ENCODE results near the gene RPP25.

The RPP25 gene

DNA sequence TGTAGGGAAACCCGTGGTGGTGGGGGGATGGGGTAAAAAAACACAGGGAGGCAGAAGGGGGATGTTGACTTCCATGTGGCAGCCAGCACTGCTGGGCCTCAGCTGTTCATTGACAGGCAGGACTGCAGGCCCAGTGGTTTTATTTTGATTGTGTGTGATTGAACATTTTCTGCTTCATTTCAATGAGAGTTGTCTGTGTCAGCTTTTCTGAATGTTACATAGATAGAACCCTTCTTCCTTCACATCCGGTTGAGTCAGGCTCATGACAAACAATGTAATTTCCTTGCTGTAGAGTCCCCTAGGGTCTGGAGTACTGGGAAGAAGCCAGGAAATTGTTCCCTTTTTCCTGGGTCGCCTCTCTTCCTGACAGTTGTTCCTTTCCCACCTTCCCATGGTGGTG is 8.2 kb upstream of the RPP25 start:
- Histone ChIP-seq H3K4me1 (ENCODE audit: control insufficient read depth, insufficient read depth, low read length) (no peaks in the 10 kb centered on the region), H3K27ac (ENCODE audit: extremely low read depth, low read depth, low read length) (no peak overlapping the region), H3K9me3 (ENCODE audit: control insufficient read depth, insufficient read depth, low read depth, low read length) (no peaks in the 10 kb centered on the region), H3K36me3 (ENCODE audit: control insufficient read depth in 2 of 2, insufficient read depth in 1 of 2, low read length in 2 of 2) (no peaks in the 10 kb centered on the region), H3K4me3 (ENCODE audit: low read depth, low read length) (no peak overlapping the region)
- POLR2A ChIA-PET = interaction anchor here (0.6 kb wide), 1 partner anchor 17 kb away, joined by 3 read pairs; no protein-coding TSS in a partner anchor
- CTCF ChIA-PET = interaction anchor here (1.2 to 2.2 kb wide), 2 partner anchors 11 to 14 kb away, joined by 4 to 8 read pairs; no protein-coding TSS in a partner anchor
- 0 out of 2 replicates have a peak, but pooled peaks have one; percentile 26 for TF ChIP-seq PRDM1 (tag by site-specific recombination; IDR thresholded peaks at IDR 0.05)
- no peak for TF ChIP-seq ZNF112 (tag by site-specific recombination; IDR thresholded peaks at IDR 0.05)
- TF ChIP-seq IKZF3 (tag by site-specific recombination; IDR thresholded peaks at IDR 0.05) = no peak
- TF ChIP-seq ZNF292 (tag by site-specific recombination; IDR thresholded peaks at IDR 0.05; ENCODE audit: borderline replicate concordance, low read depth) = no peak
- TF ChIP-seq ZIC2 (tag by site-specific recombination; IDR thresholded peaks at IDR 0.05) = no peak
- TF ChIP-seq ZNF660 (tag by site-specific recombination; IDR thresholded peaks at IDR 0.05) = no peak
- no peak for TF ChIP-seq OSR2 (tag by site-specific recombination; IDR thresholded peaks at IDR 0.05)

DNA sequence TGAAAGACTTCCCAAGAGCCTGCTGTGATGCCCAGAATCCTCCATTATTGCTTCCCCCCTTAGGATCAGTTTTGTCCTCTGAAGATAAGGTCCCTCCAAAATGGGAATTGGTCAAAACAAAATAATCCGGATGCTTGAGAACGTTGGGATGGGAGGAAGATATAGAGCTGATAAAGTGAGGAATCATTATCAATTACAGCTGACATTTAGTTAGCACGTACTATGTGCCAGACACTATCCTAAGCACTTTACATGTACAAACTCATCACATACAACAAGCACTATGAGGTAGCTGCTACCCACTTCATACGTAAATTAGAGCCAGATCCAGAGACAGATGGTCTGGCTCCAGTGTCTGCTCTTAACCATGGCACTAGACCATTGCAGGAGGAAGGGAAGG is 6.6 kb upstream of the RPP25 start:
- H3K4me3 ChIP-seq (ENCODE audit: low read depth, low read length) = no peak overlapping the region
- TF ChIP-seq ZNF664 (tag by site-specific recombination; IDR thresholded peaks at IDR 0.05) (peak; percentile 94), OSR2 (tag by site-specific recombination; IDR thresholded peaks at IDR 0.05) (no peak)
- TF ChIP-seq, protein P1, sequence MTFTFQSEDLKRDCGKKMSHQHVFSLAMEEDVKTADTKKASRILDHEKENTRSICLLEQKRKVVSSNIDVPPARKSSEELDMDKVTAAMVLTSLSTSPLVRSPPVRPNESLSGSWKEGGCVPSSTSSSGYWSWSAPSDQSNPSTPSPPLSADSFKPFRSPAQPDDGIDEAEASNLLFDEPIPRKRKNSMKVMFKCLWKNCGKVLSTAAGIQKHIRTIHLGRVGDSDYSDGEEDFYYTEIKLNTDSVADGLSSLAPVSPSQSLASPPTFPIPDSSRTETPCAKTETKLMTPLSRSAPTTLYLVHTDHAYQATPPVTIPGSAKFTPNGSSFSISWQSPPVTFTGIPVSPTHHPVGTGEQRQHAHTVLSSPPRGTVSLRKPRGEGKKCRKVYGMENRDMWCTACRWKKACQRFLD (tag by site-specific recombination; IDR thresholded peaks at IDR 0.05) = no peak
- ChIA-PET POLR2A (no interaction called here), CTCF (interaction anchor here (0.5 to 2.2 kb wide), 5 partner anchors 12 to 585 kb away, joined by 3 to 8 read pairs (median 7); no protein-coding TSS in a partner anchor)
- H3K36me3 ChIP-seq (ENCODE audit: control insufficient read depth in 2 of 2, insufficient read depth in 1 of 2, low read length in 2 of 2) = no peaks in the 10 kb centered on the region
- no peaks in the 10 kb centered on the region for H3K4me1 ChIP-seq (ENCODE audit: control insufficient read depth, insufficient read depth, low read length)
- no peak overlapping the region for H3K27ac ChIP-seq (ENCODE audit: extremely low read depth, low read depth, low read length)
- H3K9me3 ChIP-seq (ENCODE audit: control insufficient read depth, insufficient read depth, low read depth, low read length) = no peaks in the 10 kb centered on the region

DNA sequence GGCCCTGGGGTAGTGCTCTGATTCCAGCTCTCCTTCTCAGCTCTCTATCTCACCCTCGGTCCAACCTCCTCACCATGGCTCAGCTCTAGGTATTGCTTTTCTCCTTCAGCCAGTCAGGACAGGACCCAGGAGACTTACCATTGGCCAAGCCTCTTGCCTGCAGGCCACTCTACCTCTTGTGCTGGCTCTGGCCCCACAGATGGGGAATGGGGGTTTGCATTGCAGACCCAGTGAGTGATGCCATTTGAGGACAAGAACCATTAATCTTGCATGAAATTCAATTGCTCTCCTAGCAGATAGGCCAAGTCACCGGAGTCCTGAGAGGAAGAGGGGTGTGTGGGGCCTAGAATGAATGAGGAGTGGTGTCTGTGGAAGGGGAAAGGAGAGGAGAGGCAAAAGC is 6.1 kb upstream of the RPP25 start:
- POLR2A ChIA-PET = interaction anchor here (0.8 kb wide), 1 partner anchor 12 kb away, joined by 5 read pairs; no protein-coding TSS in a partner anchor
- H3K27ac ChIP-seq (ENCODE audit: extremely low read depth, low read depth, low read length) = no peak overlapping the region
- H3K4me3 ChIP-seq (ENCODE audit: low read depth, low read length) = no peak overlapping the region
- no peaks in the 10 kb centered on the region for H3K36me3 ChIP-seq (ENCODE audit: control insufficient read depth in 2 of 2, insufficient read depth in 1 of 2, low read length in 2 of 2)
- H3K4me1 ChIP-seq (ENCODE audit: control insufficient read depth, insufficient read depth, low read length) = no peaks in the 10 kb centered on the region; the same call in 1 of the 2 replicates
- CTCF ChIA-PET = interaction anchor here (0.6 to 1.8 kb wide), 6 partner anchors 11 to 584 kb away, joined by 3 to 7 read pairs (median 6); no protein-coding TSS in a partner anchor
- TF ChIP-seq ZNF654 (tag by site-specific recombination; IDR thresholded peaks at IDR 0.05; ENCODE audit: low read depth) = no peak
- TF ChIP-seq ZNF600 (tag by site-specific recombination; IDR thresholded peaks at IDR 0.05) = no peak
- TF ChIP-seq, protein P2, sequence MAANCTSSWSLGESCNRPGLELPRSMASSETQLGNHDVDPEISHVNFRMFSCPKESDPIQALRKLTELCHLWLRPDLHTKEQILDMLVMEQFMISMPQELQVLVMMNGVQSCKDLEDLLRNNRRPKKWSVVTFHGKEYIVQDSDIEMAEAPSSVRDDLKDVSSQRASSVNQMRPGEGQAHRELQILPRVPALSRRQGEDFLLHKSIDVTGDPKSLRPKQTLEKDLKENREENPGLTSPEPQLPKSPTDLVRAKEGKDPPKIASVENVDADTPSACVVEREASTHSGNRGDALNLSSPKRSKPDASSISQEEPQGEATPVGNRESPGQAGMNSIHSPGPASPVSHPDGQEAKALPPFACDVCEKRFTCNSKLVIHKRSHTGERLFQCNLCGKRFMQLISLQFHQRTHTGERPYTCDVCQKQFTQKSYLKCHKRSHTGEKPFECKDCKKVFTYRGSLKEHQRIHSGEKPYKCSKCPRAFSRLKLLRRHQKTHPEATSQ (tag by site-specific recombination; IDR thresholded peaks at IDR 0.05) = no peak
- no peak for TF ChIP-seq ZNF791 (tag by site-specific recombination; IDR thresholded peaks at IDR 0.05)
- TF ChIP-seq ZBTB1 (tag by site-specific recombination; IDR thresholded peaks at IDR 0.05) = no peak
- TF ChIP-seq, protein P3, sequence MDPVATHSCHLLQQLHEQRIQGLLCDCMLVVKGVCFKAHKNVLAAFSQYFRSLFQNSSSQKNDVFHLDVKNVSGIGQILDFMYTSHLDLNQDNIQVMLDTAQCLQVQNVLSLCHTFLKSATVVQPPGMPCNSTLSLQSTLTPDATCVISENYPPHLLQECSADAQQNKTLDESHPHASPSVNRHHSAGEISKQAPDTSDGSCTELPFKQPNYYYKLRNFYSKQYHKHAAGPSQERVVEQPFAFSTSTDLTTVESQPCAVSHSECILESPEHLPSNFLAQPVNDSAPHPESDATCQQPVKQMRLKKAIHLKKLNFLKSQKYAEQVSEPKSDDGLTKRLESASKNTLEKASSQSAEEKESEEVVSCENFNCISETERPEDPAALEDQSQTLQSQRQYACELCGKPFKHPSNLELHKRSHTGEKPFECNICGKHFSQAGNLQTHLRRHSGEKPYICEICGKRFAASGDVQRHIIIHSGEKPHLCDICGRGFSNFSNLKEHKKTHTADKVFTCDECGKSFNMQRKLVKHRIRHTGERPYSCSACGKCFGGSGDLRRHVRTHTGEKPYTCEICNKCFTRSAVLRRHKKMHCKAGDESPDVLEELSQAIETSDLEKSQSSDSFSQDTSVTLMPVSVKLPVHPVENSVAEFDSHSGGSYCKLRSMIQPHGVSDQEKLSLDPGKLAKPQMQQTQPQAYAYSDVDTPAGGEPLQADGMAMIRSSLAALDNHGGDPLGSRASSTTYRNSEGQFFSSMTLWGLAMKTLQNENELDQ (tag by site-specific recombination; IDR thresholded peaks at IDR 0.05; ENCODE audit: low read depth) = no peak
- no peak for TF ChIP-seq TCF7L2 (IDR thresholded peaks at IDR 0.05; ENCODE audit: borderline replicate concordance, low read depth, low read length)
- TF ChIP-seq ZNF366 (tag by site-specific recombination; conservative IDR thresholded peaks at IDR 0.05) = no peak
- no peaks in the 10 kb centered on the region for H3K9me3 ChIP-seq (ENCODE audit: control insufficient read depth, insufficient read depth, low read depth, low read length)

Measured in HEK293 (cell line).